ENCODE results near the gene C4orf54.

DNA sequence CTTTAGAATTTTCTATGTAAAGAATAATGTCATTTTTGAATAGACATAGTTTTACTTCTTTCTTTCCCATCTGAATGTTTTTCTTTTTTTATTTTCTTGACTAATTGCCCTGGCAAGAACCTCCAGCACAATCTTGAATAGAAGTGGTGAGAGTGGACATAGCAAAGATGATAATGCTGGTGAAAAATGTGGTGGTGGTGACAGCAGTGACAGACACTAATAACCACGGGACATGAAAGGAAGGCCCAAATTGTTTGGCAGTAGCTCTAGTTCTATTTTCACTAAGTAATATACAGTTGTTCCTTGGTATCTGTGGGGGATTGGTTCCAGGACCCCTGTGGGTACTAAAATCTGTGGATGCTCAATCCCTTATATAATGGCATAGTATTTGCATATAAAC, 29.6 kb downstream of the C4orf54 start:
- TF ChIP-seq, protein P1, sequence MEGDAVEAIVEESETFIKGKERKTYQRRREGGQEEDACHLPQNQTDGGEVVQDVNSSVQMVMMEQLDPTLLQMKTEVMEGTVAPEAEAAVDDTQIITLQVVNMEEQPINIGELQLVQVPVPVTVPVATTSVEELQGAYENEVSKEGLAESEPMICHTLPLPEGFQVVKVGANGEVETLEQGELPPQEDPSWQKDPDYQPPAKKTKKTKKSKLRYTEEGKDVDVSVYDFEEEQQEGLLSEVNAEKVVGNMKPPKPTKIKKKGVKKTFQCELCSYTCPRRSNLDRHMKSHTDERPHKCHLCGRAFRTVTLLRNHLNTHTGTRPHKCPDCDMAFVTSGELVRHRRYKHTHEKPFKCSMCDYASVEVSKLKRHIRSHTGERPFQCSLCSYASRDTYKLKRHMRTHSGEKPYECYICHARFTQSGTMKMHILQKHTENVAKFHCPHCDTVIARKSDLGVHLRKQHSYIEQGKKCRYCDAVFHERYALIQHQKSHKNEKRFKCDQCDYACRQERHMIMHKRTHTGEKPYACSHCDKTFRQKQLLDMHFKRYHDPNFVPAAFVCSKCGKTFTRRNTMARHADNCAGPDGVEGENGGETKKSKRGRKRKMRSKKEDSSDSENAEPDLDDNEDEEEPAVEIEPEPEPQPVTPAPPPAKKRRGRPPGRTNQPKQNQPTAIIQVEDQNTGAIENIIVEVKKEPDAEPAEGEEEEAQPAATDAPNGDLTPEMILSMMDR (IDR thresholded peaks at IDR 0.05) = no peak
- no peak for TF ChIP-seq POLR2A (IDR thresholded peaks at IDR 0.05)

Measured in prostate gland (tissue), 2 donors.